B cell (primary cell): ENCODE results near the gene RCAN1. TPM values are rescaled to one million over a fixed set of nuclear protein-coding genes. Genes with fewer than 3 reads are reported as not detected.
"Not testable (repeated sequence)": the region's sequence is repeated elsewhere in the genome, so short reads cannot be mapped to it uniquely, and the experiment has no call there.

ENCODE experiments used
- ATAC-seq: fragments of 200-7000 bp; cut with Tn5 transposase; one replicate; pipeline ENCODE4 v1.10.0; 2021; ENCODE audit warnings: low read depth, mild to moderate bottlenecking, moderate number of reproducible peaks, moderate library complexity
- CTCF ChIA-PET: fragments of 350-600 bp; sonication (Branson Sonifier 250); formaldehyde crosslinking; loops from one replicate; lab custom pipeline; 2021; ENCODE audit warnings: antibody characterized with exemption, inconsistent platforms; lab: Charles Lee
- POLR2A ChIA-PET: fragments of 350-600 bp; sonication (Branson Sonifier 250); formaldehyde crosslinking; loops from one replicate; lab custom pipeline; 2021; ENCODE audit warnings: antibody characterized with exemption; lab: Charles Lee
- DNase-seq: peaks from one replicate; pipeline ENCODE4 v3.0.0; 2013
- H2AFZ ChIP-seq: 2 replicates; pipeline ENCODE4 v1.6.1; 2012; ENCODE audit warnings: mild to moderate bottlenecking, low read depth, low read length; ENCODE audit not compliant: insufficient read depth, poor library complexity, severe bottlenecking
- H3K27ac ChIP-seq, 2 donors: 1 replicate in 1 of 2; 2 replicates in 1 of 2; pipeline ENCODE4 v1.5.1; 2012 to 2013; ENCODE audit warnings: low read length in 2 of 2, mild to moderate bottlenecking in 2 of 2, moderate library complexity in 1 of 2
- H3K27me3 ChIP-seq, 4 experiments: fragments of 200-600 bp in 1 of 4; sonication (generic) in 1 of 4; replicated peaks in 1 of 4; 1 replicate in 2 of 4; 2 replicates in 2 of 4; pipeline versions ENCODE4 v1.6.1 to v1.7.0; 2013 to 2016; ENCODE audit warnings: low read length in 3 of 4, mild to moderate bottlenecking in 2 of 4, mixed read lengths in 1 of 4, moderate library complexity in 1 of 4; ENCODE audit not compliant: insufficient read depth in 4 of 4, control insufficient read depth in 3 of 4; ENCODE audit errors: control extremely low read depth in 1 of 4
- H3K36me3 ChIP-seq, 2 experiments: replicated peaks in 1 of 2; 1 replicate in 1 of 2; 2 replicates in 1 of 2; pipeline versions ENCODE4 v1.6.1 to v1.7.1; 2013; ENCODE audit warnings: low read length in 1 of 2; ENCODE audit not compliant: insufficient read depth in 2 of 2, control insufficient read depth in 1 of 2; ENCODE audit errors: control extremely low read depth in 1 of 2, extremely low read depth in 1 of 2
- H3K4me1 ChIP-seq, 2 donors: fragments of 200-600 bp in 1 of 2; sonication (generic) in 1 of 2; 1 replicate in 1 of 2; 2 replicates in 1 of 2; pipeline versions ENCODE4 v1.5.1 to v1.6.1; 2013 to 2017; ENCODE audit warnings: low read length in 2 of 2; ENCODE audit not compliant: control insufficient read depth in 2 of 2, insufficient read depth in 2 of 2
- H3K4me2 ChIP-seq: replicated peaks from 2 replicates; pipeline ENCODE3; 2012; ENCODE audit warnings: mild to moderate bottlenecking, low read depth, low read length; ENCODE audit not compliant: poor library complexity, severe bottlenecking
- H3K4me3 ChIP-seq, 5 experiments: fragments of 200-600 bp in 1 of 5; sonication (generic) in 1 of 5; 1 replicate in 3 of 5; 2 replicates in 2 of 5; pipeline versions ENCODE4 v1.5.1 to v1.7.0; 2011 to 2016; ENCODE audit warnings: low read length in 4 of 5, mild to moderate bottlenecking in 4 of 5, low read depth in 2 of 5, control low read depth in 1 of 5, moderate library complexity in 1 of 5; ENCODE audit not compliant: insufficient read depth in 1 of 5; ENCODE audit errors: control extremely low read depth in 1 of 5, extremely low read depth in 1 of 5
- H3K79me2 ChIP-seq: fragments of 200-600 bp; sonication (generic); one replicate; pipeline ENCODE4 v1.6.0; 2016; ENCODE audit warnings: low read length; ENCODE audit not compliant: control insufficient read depth, insufficient read depth
- H3K9ac ChIP-seq: fragments of 200-600 bp; sonication (generic); 2 replicates; pipeline ENCODE4 v1.6.1; 2017; ENCODE audit warnings: mild to moderate bottlenecking, low read length, moderate library complexity
- H3K9me3 ChIP-seq, 3 donors: one replicate each; pipeline versions ENCODE4 v1.6.1 to v1.7.1; 2013; ENCODE audit warnings: low read length in 2 of 3; ENCODE audit not compliant: control insufficient read depth in 2 of 3, insufficient read depth in 1 of 3; ENCODE audit errors: control extremely low read depth in 1 of 3
- H4K20me1 ChIP-seq: 2 replicates; pipeline ENCODE4 v1.6.0; 2012; ENCODE audit warnings: mild to moderate bottlenecking, low read length; ENCODE audit not compliant: insufficient read depth, control insufficient read depth, poor library complexity, severe bottlenecking
- H3K27ac Mint-ChIP-seq: one replicate; pipeline ENCODE4 v1.8.0; 2021; ENCODE audit warnings: mixed read lengths
- H3K27me3 Mint-ChIP-seq: one replicate; pipeline ENCODE4 v1.8.0; 2021; ENCODE audit warnings: mixed read lengths
- H3K4me1 Mint-ChIP-seq: one replicate; pipeline ENCODE4 v1.8.0; 2021; ENCODE audit warnings: mixed read lengths
- H3K4me3 Mint-ChIP-seq: one replicate; pipeline ENCODE4 v1.8.0; 2021; ENCODE audit warnings: mixed read lengths
- H3K9me3 Mint-ChIP-seq: one replicate; pipeline ENCODE4 v1.8.0; 2022; ENCODE audit warnings: mixed read lengths; ENCODE audit not compliant: insufficient read depth
- EZH2 ChIP-seq: IDR thresholded peaks from 2 replicates; pipeline ENCODE4 v1.6.1; 2012; ENCODE audit warnings: borderline replicate concordance, low read depth, mild to moderate bottlenecking, moderate library complexity, low read length; ENCODE audit not compliant: insufficient read depth, poor library complexity, severe bottlenecking
- WGBS: methylation state at CpG from one replicate; pipeline ENCODE4 v1.1.5; 2013; ENCODE audit warnings: missing lambda C conversion rate; ENCODE audit not compliant: insufficient coverage; 5-methylcytosine and 5-hydroxymethylcytosine counted together
- intact Hi-C: fragments of 100-400 bp; cut with micrococcal nuclease; formaldehyde crosslinking; loops from one replicate; pipeline ENCODE4 v1.10.0; 2022
- polyA plus RNA-seq: library from polyadenylated mRNA; depleted of rRNA; stranded (reverse); fragments of >200 nt; gene quantifications from 2 replicates; pipeline ENCODE4 v1.2.3, GENCODE V29; 2012
- total RNA-seq, 2 donors: library from RNA; stranded (reverse); fragments of 120-200 nt in 1 of 2; gene quantifications; 1 replicate in 1 of 2; 2 replicates in 1 of 2; pipeline versions ENCODE4 v1.2.3 to v1.2.4, GENCODE V29; 2013 to 2022
- TF ChIP-seq, protein P1 (sequence below): fragments of 200-600 bp; IDR thresholded peaks from one replicate; pipeline ENCODE4 v1.8.0; 2022; ENCODE audit warnings: antibody characterized with exemption, mild to moderate bottlenecking

RCAN1 gene
- total and polyA plus RNA-seq, 2 donors (not counting 1 experiment from before 2014, with no cell fraction given), result 0.97 to 4.4 TPM

DNA sequence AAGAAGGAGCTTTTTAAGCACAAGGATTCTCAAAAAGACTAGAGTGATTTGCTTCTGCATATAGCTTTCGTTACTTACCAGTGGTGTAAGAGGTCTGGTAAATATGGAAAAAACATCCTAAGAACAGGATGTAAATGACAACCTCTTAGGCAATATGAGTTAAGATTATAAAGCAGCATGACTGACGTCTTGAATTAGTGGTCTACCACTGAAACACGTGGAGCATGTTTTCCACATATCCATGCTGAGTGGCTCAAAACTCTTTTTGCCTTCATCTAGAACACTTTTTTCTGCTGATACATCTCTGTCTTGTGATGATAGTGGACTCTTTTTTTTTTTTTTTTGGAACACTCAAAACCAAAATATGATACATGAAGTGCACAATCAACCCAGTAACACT, 44.6 kb downstream of the RCAN1 start:
- TF ChIP-seq EZH2, result no peak
- TF ChIP-seq, protein P1, sequence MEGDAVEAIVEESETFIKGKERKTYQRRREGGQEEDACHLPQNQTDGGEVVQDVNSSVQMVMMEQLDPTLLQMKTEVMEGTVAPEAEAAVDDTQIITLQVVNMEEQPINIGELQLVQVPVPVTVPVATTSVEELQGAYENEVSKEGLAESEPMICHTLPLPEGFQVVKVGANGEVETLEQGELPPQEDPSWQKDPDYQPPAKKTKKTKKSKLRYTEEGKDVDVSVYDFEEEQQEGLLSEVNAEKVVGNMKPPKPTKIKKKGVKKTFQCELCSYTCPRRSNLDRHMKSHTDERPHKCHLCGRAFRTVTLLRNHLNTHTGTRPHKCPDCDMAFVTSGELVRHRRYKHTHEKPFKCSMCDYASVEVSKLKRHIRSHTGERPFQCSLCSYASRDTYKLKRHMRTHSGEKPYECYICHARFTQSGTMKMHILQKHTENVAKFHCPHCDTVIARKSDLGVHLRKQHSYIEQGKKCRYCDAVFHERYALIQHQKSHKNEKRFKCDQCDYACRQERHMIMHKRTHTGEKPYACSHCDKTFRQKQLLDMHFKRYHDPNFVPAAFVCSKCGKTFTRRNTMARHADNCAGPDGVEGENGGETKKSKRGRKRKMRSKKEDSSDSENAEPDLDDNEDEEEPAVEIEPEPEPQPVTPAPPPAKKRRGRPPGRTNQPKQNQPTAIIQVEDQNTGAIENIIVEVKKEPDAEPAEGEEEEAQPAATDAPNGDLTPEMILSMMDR, result no peak
- no peak overlapping the region for H3K4me3 Mint-ChIP-seq

DNA sequence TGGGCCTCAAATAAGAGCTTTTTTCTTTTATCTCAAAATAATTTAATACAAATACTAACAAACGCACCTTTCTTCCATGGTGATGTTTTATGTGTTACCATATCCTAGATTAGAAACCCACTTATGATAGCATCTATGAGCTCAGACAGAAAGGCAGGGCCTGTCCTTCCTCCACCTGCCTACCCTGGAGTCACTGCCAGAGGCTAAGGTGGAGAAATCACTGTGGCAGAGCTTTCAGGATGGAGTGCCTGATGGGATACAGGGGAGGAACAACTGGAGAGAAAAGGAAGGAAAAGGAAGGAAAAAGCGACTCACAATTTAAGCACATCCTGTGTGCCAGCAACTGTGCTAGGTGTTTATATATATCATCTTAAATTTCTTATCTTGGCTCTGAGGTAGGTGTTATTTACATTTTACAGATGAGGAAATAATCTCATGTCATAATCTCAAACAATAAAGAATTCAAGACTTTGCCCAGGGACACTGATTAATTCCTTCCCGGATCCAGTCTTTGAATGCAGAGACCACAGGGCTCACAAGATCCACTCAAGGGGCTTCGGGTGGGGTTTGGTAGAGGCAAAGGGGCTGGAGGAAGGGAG, 45.4 kb downstream of the RCAN1 start:
- Histone ChIP-seq H3K4me3 (no peak overlapping the region), H3K36me3 (no peaks in the 10 kb centered on the region), H3K4me2 (no peak overlapping the region), H2AFZ (no peak overlapping the region), H3K27ac (no peak overlapping the region), H3K4me1 (peaks cover 0 to 10% of the 10 kb centered on the region in 2 donors), H3K79me2 (no peaks in the 10 kb centered on the region), H3K9ac (no peak overlapping the region), H4K20me1 (no peaks in the 10 kb centered on the region), H3K27me3 (no peaks in the 10 kb centered on the region), H3K9me3 (peaks cover 0 to 15% (median 5%) of the 10 kb centered on the region in 3 donors)
- no peak for TF ChIP-seq EZH2
- ChIA-PET CTCF (interaction anchor here (0.6 kb wide), 1 partner anchor 18 kb away, joined by 3 read pairs; no protein-coding TSS in a partner anchor), POLR2A (no interaction called here)
- Mint-ChIP-seq H3K27me3 (no peaks in the 10 kb centered on the region), H3K4me1 (peaks cover 14% of the 10 kb centered on the region), H3K27ac (no peak overlapping the region), H3K4me3 (no peak overlapping the region), H3K9me3 (peaks cover 3% of the 10 kb centered on the region)
- DNase-seq (no peak), ATAC-seq (no peak)
- 100% methylated on average over 1 of the region's 4 CpGs for WGBS
- intact Hi-C loops, result no loop called here

More for the DNA sequence above, 44.6 kb downstream of the RCAN1 start:
- Histone ChIP-seq H3K9me3 (peaks cover 0 to 15% (median 5%) of the 10 kb centered on the region in 3 donors), H3K4me1 (peaks cover 0 to 4% of the 10 kb centered on the region in 2 donors), H2AFZ (no peak overlapping the region), H3K27ac (no peak overlapping the region), H3K4me2 (no peak overlapping the region), H3K36me3 (no peaks in the 10 kb centered on the region), H3K4me3 (no peak overlapping the region), H3K9ac (no peak overlapping the region), H4K20me1 (no peaks in the 10 kb centered on the region), H3K79me2 (no peaks in the 10 kb centered on the region), H3K27me3 (no peaks in the 10 kb centered on the region)
- Mint-ChIP-seq H3K27ac (no peak overlapping the region), H3K4me1 (peaks cover 9% of the 10 kb centered on the region), H3K9me3 (peaks cover 3% of the 10 kb centered on the region), H3K27me3 (no peaks in the 10 kb centered on the region)
- ChIA-PET CTCF (no interaction called here), POLR2A (no interaction called here)
- intact Hi-C loops, result no loop called here
- ATAC-seq (no peak), DNase-seq (no peak)
- WGBS, result no CpG with 5 or more reads among the region's 3 CpGs

DNA sequence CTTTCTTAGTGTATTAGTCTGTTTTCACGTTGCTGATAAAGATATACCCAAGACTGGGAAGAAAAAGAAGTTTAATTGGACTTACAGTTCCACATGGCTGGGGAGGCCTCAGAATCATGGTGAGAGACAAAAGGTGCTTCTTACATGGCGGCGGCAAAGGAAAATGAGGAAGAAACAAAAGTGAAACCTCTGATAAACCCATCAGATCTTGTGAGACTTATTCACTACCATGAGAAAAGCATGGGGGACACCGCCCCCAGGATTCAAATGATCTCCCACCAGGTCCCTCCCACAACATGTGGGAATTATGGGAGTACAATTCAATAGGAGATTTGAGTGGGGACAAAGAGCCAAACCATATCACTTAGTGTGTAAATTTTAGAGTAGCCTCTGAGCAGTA, 46.1 kb downstream of the RCAN1 start:
- ATAC-seq, CTCF ChIA-PET, POLR2A ChIA-PET: not testable (repeated sequence)

More for the DNA sequence above, 46.1 kb downstream of the RCAN1 start:
- peaks cover 20% of the 10 kb centered on the region for H3K4me1 Mint-ChIP-seq
- H3K9ac ChIP-seq, intact Hi-C loops, H3K36me3 ChIP-seq, H3K27me3 Mint-ChIP-seq, H3K4me2 ChIP-seq, H3K4me3 ChIP-seq, H3K27ac Mint-ChIP-seq, H3K4me3 Mint-ChIP-seq, H2AFZ ChIP-seq, H3K79me2 ChIP-seq, DNase-seq, H3K27me3 ChIP-seq, H3K9me3 Mint-ChIP-seq, H4K20me1 ChIP-seq, H3K27ac ChIP-seq, H3K4me1 ChIP-seq: not testable (repeated sequence)
- H3K9me3 ChIP-seq, result peaks cover 0 to 22% (median 7%) of the 10 kb centered on the region in 3 donors
- no CpG with 5 or more reads among the region's 4 CpGs for WGBS
